Posterior vena cava (tissue), 2 donors: ENCODE results near the gene FBXO40. TPM values are rescaled to one million over a fixed set of nuclear protein-coding genes. Genes with fewer than 3 reads are reported as not detected.
"Not testable (repeated sequence)": the region's sequence is repeated elsewhere in the genome, so short reads cannot be mapped to it uniquely, and the experiment has no call there.

Source experiments
- DNase-seq: peaks from one replicate; pipeline ENCODE4 v3.0.0-alpha.2; 2020; ENCODE audit warnings: low spot score
- intact Hi-C, 2 donors: fragments of 100-400 bp; cut with DNase I; formaldehyde crosslinking; loops; one replicate each; pipeline versions ENCODE4 v1.14.1 to v1.14.2; 2022 to 2023
- long read RNA-seq, 2 donors: library from polyadenylated mRNA; unstranded; transcript quantifications; one replicate each; pipeline ENCODE4 v2.0.0, GENCODE V29; 2020 to 2021
- total RNA-seq, 2 donors: library from RNA; stranded (reverse); fragmentation: NEBNext Ultra II Directional; extraction: Animal tissue kit (Norgen Biotek cat#: 25700); gene quantifications; one replicate each; pipeline ENCODE4 v1.2.1, GENCODE V29; 2021
- donor health status: DM: yes; HTN: yes; CAD: no.
- donor health status: DM: yes; HTN: yes; CAD: no.

Gene FBXO40
- total RNA-seq: 1 to 10 TPM in 1 of 2 donors, under 1 TPM in 1; 0.83 to 1.5 TPM
- long read RNA-seq, donor 1: 0 reads
- long read RNA-seq, donor 2, partial matches to known transcripts: 0 of 1 reads
- long read RNA-seq, donor 2, other reads (novel, unspliced or antisense): 1 of 1 reads

DNA sequence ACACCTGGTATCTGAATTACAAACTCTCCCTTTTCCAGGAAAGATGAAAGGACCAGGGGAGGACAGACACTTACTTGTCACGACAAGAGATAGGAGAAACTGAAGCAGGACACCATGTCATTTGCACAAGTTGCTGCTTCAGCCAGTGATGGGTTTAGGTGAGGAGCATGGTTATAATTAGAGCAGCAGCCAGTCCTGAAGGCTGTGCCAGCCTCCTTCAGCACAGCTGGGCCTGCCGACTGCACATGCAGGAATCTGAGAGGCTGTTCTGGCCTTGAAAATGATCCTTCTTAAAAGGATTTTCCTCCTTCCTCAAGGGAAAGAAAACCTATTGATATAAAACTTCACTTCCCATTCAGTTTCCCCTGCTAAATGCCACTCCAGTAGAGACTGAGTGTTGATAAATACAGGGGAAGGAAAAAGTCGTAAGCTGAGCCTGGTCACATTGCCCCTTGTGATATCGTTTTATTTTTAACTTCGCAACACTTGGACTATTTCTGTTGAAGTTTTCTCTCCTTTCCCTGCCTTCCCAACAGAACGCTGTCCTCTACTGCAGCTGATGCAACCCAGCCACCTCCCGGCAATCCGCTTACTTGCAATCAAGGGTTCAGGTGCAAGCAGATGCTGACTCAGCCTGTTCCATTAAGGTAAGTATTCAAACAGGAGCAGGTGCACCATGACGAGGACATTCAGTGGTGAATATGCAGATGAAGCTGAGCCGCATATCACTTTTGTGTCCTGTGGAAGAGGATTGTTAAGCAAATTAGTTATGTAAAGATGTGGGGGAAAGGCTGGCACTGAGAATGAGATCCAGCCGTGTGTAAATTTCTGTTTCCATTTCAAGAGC is at the start of gene FBXO40:
FBXO40 (plus strand) TSS at position 524 of the 847 bp plus-strand sequence. CDS start 27,197 bp downstream, outside the sequence.
- intact Hi-C loops: no loop called here
- no peak for DNase-seq

GRCh38 chr3:121545049-121545573 is 48.1 kb upstream of the FBXO40 start:
- DNase-seq: no peak
- intact Hi-C loops: no loop called here

DNA sequence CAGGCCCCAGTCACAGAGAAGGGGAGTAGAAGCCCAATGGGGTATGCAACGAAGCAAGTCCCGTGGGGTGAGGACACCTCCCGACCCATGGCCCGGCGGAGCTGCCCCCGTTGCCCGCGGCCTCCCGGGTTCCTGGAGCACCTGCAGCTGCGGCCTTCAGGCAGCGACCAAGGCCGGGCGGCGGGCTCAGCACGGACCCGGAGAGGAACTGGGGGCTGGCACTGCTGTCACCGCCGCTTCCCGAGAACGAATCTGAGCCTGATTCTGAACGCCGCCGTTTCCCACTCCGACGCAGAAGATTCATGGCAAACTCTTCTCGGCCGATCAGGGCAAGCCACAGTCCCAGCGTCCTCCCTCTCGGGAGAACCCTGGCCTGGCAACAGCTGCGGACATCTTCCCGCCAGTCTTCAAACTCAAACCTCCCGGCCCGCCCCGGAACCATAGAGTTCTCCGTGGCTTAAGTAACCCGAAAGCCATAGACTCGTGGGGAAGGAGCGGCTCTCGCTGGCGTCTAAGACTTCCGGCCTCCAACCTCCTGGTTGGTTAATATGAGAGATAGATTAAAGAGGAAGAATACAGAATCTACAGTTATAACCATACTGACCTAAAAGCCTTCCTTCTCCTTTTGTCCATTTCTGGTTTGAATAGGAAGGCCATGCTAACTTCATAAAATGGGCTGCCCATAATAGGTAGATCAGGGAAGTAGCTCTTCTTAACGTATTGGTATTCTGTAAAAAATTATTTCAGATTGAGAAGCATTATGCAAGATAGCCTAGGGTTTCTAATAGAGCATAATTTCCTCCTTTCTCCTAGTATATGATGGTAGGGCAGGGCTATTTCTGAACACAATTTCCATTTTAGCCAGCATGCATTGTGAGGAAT is 47.4 kb upstream of the FBXO40 start, which contains the start of gene POLQ:
POLQ (minus strand) TSS at position 415 of the 882 bp plus-strand sequence; CDS start at position 304, 111 bp downstream.
- intact Hi-C loops: no loop called here
- peak; percentile 96 for DNase-seq

DNA sequence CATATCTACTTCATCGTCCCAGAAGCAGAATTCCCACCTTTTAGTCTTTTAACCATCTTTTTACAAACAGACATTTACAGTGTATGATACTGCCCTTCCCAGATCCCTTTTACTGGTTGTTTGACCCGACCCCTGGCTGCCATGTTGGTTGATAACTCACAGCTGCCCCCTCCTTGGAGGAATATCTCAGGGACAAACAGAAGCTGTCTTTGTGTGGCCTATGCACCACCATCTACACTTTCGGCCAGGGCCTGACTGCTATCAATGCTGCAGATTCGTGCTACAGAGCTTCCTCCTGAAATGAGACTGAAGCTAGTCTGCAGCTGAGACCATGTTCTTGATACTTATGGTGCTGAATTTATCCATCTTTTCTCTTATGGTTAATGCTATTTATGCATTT is 40.8 kb upstream of the FBXO40 start:
- DNase-seq: no peak
- intact Hi-C loops: no loop called here

DNA sequence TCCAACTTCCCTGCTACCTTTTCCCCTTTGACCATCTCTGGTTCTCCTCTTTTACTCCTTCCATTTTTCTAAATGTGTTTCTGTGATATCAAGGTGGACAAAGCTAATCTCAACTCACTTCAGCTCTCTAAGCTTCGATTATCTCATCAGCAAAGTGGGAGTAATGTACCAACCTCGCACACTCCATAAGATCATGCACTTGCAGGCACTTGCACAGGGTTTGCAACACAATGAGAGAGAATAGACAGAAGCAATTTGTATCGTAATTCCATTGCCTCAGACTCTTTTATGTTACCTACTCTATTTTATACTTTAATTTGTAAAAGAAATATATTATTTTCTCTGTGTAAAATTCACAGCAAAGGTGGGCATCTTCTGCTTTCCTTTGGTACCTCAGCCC is 40.4 kb upstream of the FBXO40 start:
- no peak for DNase-seq
- intact Hi-C loops: no loop called here

DNA sequence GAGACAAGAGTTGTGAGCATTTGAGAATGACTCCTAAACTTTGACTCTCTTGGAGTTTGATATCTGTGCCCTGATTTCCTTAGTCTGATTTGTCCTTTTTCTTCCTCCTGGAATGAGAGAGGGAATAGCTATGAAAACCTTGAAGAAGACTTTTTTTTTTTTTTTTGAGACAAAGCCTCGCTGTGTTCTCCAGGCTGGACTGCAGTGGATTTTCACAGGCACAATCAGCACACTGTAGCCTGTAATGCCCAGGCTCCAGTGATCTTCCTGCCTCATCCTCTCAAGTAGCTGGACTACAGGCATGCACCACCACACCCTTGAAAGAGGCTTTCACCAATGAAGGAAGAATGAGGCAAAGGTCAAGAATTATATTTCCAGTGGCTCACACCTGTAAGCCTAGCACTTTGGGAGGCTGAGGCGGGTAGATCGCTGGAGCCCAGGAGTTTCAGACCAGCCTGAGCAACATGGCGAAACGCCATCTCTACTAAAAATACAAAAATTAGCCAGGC is 35.7 kb upstream of the FBXO40 start:
- no peak for DNase-seq
- intact Hi-C loops: no loop called here

- no peak for DNase-seq
- intact Hi-C loops: no loop called here
Observed at GRCh38 chr3:121562148-121562547, 31.0 kb upstream of the FBXO40 start.

DNA sequence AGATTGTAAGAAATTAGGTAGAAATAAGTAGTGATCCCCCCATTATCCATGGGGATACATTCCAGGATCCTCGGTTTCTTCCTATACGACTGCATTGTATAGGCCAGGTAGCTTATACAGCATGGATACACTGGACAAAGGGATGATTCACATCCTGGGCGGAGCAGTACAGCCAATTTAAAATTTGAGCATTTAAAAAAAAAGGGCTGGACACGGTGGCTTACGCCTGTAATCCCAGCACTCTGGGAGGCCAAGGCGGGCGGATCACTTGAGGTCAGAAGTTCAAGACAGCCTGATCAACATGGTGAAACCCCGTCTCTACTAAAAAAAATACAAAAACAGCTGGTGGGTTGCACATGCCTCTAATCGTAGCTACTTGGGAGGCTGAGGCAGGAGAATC is 26.4 kb upstream of the FBXO40 start:
- intact Hi-C loops: no loop called here
- DNase-seq: no peak

GRCh38 chr3:121567649-121568048 is 25.5 kb upstream of the FBXO40 start, which contains the start of gene ARGFX:
ARGFX (plus strand) TSS chr3:121567949; CDS start chr3:121570714, 2,765 bp downstream.
- DNase-seq: no peak
- intact Hi-C loops: no loop called here

DNA sequence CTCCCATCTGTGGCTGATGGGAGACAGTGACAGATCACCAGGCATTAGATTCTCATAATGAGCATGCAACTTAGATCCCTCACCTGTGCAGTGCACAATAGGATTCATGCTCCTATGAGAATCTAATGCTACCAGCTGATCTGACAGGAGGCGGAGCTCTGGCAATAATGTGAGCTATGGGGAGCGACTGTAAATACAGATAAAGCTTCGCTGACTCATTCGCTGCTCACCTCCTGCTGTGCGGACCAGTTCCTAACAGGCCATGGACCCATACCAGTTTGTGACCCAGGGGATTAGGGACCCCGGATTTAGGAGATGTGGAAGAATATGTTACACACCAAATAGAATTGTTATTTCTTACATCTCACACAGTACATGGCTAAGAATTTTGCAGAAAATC is 18.7 kb upstream of the FBXO40 start:
- DNase-seq: no peak
- intact Hi-C loops: no loop called here

DNA sequence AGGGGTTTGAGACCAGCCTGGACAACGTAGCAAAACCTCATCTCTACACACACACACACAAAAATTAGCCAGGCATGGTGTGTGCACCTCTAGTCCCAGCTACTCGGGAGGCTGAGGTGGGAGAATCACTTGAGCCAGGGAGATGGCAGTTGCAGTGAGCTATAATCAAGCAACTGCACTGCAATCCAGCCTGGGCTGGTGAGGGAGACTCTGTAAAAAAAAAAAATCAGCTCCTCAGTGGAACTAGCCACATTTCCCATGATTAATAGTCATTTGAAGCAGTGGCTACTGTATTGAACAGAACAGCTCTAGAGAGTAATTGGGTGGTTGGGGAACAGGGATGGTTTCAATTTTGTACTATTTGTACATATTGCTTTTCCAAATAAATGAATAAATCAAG is 11.5 kb upstream of the FBXO40 start:
- intact Hi-C loops: no loop called here
- DNase-seq: no peak

DNA sequence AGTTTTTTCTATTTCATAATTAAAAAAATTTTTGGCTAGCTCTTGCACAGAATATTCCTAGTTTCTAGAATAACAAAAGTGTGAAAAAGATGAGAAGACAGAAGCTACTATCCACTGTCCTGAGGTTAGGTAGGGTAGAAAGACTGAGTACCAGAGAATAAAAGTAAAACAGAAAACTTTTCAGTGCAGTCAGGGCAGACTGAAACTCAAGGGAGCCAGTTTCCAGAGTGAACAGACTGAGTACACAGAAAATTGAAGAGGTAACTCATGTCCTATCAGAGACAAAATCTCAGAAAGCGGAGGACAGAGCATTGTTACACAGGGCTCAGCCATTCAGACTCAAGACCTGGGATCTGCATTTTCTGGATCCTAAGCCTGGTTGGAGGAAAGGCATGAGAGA is 8.8 kb upstream of the FBXO40 start:
- DNase-seq: no peak
- intact Hi-C loops: loop anchor here in 1 of 2 donors (1.0 kb wide), 1 partner anchor 12 kb away; no protein-coding TSS in a partner anchor

DNA sequence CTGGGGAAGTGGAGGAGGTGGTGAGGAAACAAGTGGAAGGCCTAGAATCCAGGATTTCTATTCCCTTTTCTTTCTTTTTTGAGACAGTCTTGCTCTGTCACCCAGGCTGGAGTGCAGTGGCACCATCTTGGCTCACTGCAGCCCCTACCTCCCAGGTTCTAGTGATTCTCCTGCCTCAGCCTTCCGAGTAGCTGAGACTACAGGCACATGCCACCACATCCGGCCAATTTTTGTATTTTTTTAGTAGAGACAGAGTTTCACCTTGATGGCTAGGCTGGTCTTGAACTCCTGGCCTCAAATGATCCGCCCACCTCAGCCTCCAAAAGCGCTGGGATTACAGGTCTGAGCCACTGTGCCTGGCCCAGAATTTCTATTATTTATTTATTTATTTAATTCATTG is 627 bp downstream of the FBXO40 start:
- intact Hi-C loops, DNase-seq: not testable (repeated sequence)

DNA sequence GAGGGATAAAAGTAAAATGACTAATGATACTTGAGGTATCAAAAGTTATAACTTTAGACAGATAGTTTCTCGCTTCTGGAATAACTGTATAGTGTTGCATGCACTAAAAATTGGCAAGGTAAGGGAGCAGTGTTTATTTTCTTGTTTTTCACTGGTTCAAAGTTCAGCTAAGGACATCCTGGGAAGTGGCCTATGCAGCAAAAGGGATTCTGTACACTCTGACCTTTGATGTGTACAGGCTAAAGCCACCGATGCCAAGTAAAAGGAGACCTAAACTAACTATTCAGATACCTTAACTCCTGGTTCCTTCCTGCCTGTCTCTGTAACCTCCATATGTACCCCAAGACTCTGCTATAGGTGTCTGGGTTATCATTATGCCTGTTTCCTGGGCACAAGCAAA is 1.7 kb downstream of the FBXO40 start:
- DNase-seq: no peak
- intact Hi-C loops: no loop called here

DNA sequence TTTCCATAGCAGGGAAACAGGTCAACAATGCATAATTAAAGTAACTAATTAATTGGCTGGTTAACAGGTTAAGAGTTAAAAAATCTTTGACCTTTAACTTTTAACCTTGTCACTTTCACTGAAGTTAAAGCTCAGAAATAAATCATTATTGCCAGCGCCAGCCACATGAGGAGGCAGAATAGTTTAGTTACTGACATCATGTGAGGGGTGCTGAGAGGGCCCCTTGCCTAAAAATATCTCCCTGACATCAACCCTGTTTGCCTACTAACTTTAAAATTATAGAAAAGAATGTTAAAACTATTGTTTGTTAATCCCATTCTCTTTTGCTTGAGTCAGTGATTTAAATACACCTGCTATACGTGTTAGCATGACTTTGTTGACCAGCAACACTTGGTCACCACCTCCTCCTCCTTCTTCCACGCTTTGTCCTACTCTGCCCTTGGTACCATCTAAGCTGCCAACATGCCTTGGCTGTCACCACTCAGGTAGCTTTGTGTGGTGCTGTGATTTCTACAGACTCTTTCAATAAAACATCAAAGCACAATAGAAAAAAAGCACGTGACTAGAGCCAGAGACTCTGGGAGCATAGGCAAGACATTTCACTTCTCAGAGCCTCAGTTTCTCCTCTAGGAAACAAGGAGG is 2.7 kb downstream of the FBXO40 start:
- intact Hi-C loops: loop anchor here in 1 of 2 donors (1.0 kb wide), 1 partner anchor 12 kb away; no protein-coding TSS in a partner anchor
- DNase-seq: no peak

DNA sequence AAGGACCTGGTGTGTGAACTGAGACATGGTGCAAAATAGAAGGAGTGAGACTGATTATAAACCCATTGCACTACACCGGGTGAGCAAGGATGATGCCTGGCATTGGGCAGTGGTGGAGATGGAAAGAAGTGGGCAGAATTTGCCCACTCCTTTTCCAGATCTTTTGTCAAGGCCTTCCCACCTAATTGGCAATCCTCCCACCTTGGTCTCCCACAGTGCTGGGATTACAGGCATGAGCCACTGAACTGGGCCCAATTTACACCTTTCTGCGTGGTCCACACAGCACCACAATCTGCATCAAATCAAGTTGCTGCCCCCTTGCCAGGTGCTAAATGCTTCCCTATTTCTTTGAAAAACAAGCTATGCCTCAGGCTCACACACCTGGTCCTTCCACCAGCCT is 5.4 kb downstream of the FBXO40 start:
- DNase-seq: no peak
- intact Hi-C loops: no loop called here

- intact Hi-C loops, DNase-seq: not testable (repeated sequence)
Observed at GRCh38 chr3:121599900-121600299, 6.7 kb downstream of the FBXO40 start.

- intact Hi-C loops: no loop called here
Observed at GRCh38 chr3:121601212-121601812, 8.1 kb downstream of the FBXO40 start.

More at GRCh38 chr3:121601212-121601812, 8.1 kb downstream of the FBXO40 start:
- no peak for DNase-seq
